Measurements from ENCODE around the gene ABHD10.

GRCh38 chr3:111967651-111968274, 11.1 kb upstream of the ABHD10 start:
- no peak for TF ChIP-seq POLR2A (IDR thresholded peaks at IDR 0.05)
- peak; percentile 59 to 89 (median 86) for TF ChIP-seq CTCF (IDR thresholded peaks at IDR 0.05 in 8 of 11, conservative IDR thresholded peaks at IDR 0.05 in 3 of 11)
